ENCODE results near the gene FAU.

The FAU gene

DNA sequence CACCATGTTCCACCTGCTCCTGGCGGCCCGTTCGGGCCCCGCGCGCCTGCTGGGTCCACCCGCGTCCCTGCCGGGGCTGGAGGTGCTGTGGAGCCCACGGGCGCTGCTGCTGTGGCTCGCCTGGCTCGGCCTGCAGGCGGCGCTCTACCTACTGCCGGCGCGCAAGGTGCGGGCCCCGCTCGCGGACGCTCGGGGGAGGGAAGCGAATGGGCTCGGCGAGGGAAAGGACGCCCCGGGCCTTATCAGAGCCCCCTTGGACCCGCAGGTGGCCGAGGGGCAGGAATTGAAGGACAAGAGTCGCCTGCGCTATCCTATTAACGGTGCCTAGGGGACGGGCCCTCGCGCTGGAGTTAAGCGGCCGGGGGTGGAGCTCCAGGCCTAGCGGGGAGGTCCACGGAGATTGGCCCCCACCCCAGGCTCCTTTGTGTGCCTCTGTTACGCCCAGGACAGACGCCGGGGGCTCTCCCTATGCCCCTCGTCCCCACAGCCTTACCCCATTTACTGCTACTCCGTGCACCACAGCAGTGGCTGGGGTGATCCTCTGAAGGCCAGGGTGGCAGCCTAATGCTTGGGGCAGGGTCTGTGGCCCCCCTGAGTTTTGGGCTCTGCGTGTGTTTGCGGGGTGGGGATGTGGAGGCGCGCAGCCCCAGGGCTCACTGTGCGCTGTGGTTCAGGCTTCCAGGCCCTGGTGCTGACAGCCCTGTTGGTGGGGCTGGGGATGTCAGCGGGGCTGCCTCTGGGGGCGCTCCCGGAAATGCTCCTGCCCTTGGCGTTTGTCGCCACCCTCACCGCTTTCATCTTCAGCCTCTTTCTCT is 9.2 kb downstream of the FAU start:
- Histone ChIP-seq H3K36me3 (ENCODE audit: control insufficient read depth, insufficient read depth, low read length) (peaks cover 10% of the 10 kb centered on the region), H3K4me3 (replicated peaks; ENCODE audit: low read depth, low read length) (peak overlapping the region; percentile 67), H3K27me3 (replicated peaks; ENCODE audit: control insufficient read depth, insufficient read depth, low read length) (no peaks in the 10 kb centered on the region)
- TF ChIP-seq, protein P1, sequence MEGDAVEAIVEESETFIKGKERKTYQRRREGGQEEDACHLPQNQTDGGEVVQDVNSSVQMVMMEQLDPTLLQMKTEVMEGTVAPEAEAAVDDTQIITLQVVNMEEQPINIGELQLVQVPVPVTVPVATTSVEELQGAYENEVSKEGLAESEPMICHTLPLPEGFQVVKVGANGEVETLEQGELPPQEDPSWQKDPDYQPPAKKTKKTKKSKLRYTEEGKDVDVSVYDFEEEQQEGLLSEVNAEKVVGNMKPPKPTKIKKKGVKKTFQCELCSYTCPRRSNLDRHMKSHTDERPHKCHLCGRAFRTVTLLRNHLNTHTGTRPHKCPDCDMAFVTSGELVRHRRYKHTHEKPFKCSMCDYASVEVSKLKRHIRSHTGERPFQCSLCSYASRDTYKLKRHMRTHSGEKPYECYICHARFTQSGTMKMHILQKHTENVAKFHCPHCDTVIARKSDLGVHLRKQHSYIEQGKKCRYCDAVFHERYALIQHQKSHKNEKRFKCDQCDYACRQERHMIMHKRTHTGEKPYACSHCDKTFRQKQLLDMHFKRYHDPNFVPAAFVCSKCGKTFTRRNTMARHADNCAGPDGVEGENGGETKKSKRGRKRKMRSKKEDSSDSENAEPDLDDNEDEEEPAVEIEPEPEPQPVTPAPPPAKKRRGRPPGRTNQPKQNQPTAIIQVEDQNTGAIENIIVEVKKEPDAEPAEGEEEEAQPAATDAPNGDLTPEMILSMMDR (IDR thresholded peaks at IDR 0.05; ENCODE audit: insufficient read depth, low read length, poor library complexity, severe bottlenecking): peak; percentile 77
- peak; percentile 83 for DNase-seq (ENCODE audit: extremely low read depth, insufficient read length)

DNA sequence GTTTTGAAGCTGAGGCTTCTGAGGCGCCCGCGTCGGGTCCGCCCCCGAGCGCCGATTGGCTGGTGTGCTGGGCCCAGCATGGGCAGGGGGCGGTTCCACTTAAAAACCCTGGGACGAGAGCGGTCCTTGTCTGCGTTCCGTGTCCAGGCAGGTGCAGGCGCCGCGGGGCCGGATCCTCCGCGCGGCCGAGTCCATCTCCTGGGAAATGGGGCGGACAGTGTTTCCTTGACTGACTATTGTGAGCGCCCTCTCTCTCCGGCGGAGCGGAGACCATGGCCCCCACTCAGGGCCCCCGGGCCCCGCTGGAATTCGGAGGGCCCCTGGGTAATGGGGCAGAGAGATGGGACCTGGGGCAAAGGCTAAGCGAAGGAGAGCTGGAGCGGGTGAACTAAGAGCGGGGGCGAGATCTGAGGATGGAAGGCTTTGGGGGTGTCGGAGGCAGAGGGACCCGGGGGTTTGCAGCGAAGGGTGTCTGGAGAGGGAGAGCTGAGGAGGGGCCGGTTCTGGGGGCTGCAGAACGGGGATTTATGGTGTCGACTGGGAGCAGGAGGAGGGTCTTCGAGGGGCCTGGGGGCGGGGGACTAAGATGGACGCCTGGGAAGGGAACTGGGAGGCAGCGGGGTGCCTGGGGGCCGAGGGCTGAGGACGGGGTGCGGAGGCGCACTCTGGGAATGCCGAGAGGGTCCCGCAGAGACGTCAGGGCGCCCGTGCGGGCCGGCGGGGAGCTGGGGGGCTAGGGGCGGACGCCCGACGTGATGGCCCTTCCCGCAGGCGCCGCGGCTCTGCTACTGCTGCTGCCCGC is 10.0 kb downstream of the FAU start, which contains the start of gene TM7SF2:
TSS of gene TM7SF2 (plus strand) at position 129 of the 802 bp plus-strand sequence. CDS start at position 273, 144 bp downstream.
- Histone ChIP-seq H3K27me3 (replicated peaks; ENCODE audit: control insufficient read depth, insufficient read depth, low read length) (no peaks in the 10 kb centered on the region), H3K36me3 (ENCODE audit: control insufficient read depth, insufficient read depth, low read length) (peaks cover 12% of the 10 kb centered on the region), H3K4me3 (replicated peaks; ENCODE audit: low read depth, low read length) (peak within 1 kb of the TSS; percentile 67)
- TF ChIP-seq, protein P1 (IDR thresholded peaks at IDR 0.05; ENCODE audit: insufficient read depth, low read length, poor library complexity, severe bottlenecking): no peak
- peak; percentile 95 for DNase-seq (ENCODE audit: extremely low read depth, insufficient read length)

DNA sequence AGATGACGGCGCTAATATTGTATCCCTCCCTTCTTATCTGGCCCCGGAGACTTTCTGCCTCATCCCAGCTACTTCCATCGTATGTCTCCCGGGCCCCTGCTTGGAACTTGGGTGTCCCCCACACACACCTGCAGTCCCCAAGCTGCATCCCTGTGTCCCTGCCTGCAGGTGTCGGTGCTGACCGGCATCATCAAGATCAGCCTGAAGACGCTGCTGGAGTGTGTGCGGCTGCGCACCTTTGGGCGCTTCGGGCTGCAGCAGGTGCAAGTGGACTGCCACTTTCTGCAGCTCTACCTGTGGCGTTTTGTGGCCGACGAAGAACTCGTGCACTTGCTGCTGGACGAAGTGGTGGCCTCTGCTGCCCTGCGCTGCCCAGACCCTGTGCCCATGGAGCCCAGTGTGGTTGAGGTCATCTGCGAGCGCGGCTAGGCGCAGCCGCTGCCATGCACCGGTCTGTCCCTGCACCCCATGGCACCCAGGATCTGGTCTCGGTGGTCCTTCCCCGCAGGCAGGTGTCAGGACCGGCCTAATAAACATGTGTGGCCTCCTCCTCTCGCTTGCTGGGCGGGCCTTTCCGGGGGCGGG is 10.7 kb downstream of the FAU start:
- no peaks in the 10 kb centered on the region for H3K27me3 ChIP-seq (replicated peaks; ENCODE audit: control insufficient read depth, insufficient read depth, low read length)
- peaks cover 12% of the 10 kb centered on the region for H3K36me3 ChIP-seq (ENCODE audit: control insufficient read depth, insufficient read depth, low read length)
- H3K4me3 ChIP-seq (replicated peaks; ENCODE audit: low read depth, low read length): no peak overlapping the region
- TF ChIP-seq, protein P1 (IDR thresholded peaks at IDR 0.05; ENCODE audit: insufficient read depth, low read length, poor library complexity, severe bottlenecking): no peak
- no peak for DNase-seq (ENCODE audit: extremely low read depth, insufficient read length)

DNA sequence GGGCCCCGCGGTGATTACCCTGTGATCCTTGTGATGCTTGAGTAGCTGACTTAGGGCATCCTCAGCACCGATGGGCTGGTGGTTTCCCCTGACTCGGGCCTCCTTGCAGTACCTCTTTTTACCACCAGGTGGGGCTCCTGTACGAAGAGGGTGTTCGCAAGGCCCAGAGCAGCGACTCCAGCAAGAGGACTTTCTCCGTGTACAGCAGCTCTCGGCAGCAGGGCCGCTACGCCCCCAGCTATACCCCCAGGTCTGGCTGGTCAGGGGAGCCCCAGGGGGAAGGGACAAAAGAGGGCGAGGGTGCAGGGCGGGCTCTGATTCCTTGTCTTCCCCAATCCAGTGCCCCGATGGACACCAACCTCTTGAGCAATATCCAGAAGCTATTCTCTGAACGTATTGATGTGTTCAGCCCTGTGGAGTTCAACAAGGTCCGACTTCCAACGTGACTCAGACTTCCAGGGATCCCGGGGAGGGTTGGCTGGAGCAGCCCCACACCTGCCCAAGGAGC is 11.5 kb downstream of the FAU start:
- H3K27me3 ChIP-seq (replicated peaks; ENCODE audit: control insufficient read depth, insufficient read depth, low read length): no peaks in the 10 kb centered on the region
- H3K36me3 ChIP-seq (ENCODE audit: control insufficient read depth, insufficient read depth, low read length): peaks cover 9% of the 10 kb centered on the region
- no peak overlapping the region for H3K4me3 ChIP-seq (replicated peaks; ENCODE audit: low read depth, low read length)
- peak; percentile 77 for DNase-seq (ENCODE audit: extremely low read depth, insufficient read length)
- TF ChIP-seq, protein P1 (IDR thresholded peaks at IDR 0.05; ENCODE audit: insufficient read depth, low read length, poor library complexity, severe bottlenecking): peak; percentile 97

DNA sequence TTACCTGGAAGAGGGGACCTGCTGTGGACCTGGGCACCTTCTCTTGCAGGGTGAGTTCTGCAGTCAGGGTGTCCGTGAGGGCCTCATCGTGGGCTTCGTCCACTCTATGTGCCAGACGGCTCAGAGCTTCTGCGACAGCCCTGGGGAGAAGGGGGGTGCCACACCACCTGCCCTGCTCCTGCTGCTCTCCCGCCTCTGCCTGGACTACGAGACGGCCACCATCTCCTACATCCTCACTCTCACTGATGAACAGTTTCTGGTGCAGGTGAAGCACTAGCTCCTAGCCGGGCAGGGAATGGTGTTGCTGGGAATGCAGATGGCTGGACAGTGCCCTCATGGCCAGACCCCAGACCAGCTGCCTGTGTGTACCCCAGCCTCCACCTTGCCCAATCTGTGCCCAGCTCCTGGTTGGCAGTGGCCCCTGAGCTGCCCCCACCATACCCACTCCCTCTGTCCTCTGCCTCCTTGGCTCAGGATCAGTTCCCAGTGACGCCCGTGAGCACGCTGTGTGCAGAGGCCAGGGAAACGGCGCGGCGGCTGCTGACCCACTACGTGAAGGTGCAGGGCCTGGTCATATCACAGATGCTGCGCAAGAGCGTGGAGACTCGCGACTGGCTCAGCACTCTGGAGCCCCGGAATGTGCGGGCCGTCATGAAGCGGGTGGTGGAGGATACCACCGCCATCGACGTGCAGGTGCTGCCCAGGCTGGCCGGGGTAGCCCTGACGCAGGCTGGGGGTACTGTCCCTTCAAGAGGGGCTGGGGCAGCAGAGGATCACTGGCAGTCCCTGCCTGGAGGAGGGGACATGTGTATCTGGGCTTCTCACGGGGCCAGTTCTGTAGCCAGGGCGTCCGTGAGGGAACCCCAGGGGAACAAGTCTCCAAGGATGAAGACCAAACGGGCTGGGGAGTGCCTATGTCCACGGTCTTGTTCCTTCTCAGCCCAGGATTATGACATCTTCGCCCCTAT is 12.4 kb downstream of the FAU start:
- no peak for DNase-seq (ENCODE audit: extremely low read depth, insufficient read length)
- Histone ChIP-seq H3K36me3 (ENCODE audit: control insufficient read depth, insufficient read depth, low read length) (peaks cover 6% of the 10 kb centered on the region), H3K4me3 (replicated peaks; ENCODE audit: low read depth, low read length) (no peak overlapping the region), H3K27me3 (replicated peaks; ENCODE audit: control insufficient read depth, insufficient read depth, low read length) (no peaks in the 10 kb centered on the region)
- TF ChIP-seq, protein P1 (IDR thresholded peaks at IDR 0.05; ENCODE audit: insufficient read depth, low read length, poor library complexity, severe bottlenecking): no peak

Data from GM06990 (cell line).